Measurements from ENCODE around the gene IL23R.

The IL23R gene

DNA sequence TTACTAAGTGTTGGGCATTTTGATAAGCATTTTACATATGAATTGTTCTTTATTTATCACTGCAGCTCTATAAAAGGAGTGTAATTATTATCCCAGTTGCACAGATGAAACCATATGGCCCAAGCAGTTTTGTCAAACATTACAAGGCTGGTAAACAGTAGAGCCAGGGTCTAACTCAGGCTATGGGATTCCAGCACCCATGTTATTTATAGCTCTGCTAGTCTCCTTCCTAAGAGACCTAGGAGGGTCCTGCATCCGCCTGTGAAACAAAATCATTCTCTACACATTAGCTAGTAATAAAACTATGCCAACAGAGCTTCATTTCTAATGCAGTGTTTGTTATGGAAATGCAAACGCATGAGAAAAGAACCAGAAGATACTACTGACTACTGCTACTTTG, 58.6 kb downstream of the IL23R start:
- DNase-seq (ENCODE audit: insufficient read length) (no peak), FAIRE-seq (no peak)
- no peak for TF ChIP-seq POLR2A (IDR thresholded peaks at IDR 0.05; ENCODE audit: low read depth, low read length)
- TF ChIP-seq TAF1 (IDR thresholded peaks at IDR 0.05; ENCODE audit: borderline replicate concordance, low read depth, low read length) = no peak
- TF ChIP-seq POLR2AphosphoS5 (IDR thresholded peaks at IDR 0.05; ENCODE audit: low read depth, low read length) = no peak

DNA sequence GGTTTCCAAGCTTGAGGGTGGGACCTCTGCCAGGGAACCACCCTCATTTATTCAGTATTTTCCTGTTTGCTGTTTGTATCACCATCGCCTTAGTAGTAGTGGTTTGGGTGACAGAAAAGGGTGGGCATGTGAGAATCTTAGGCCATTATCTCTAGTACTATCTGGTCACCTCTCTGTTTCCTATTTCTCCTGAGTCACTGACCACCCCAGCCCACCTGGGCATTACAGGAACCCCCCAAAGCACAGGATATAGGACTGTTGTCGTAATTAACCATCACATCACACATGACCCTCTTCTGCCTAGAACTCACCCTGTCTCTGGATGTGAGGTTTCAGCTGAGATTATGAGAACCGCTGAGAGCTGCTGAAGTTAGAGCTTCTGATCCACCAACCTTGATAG, 60.4 kb downstream of the IL23R start:
- TF ChIP-seq POLR2AphosphoS5 (IDR thresholded peaks at IDR 0.05; ENCODE audit: low read depth, low read length) (no peak), TAF1 (IDR thresholded peaks at IDR 0.05; ENCODE audit: borderline replicate concordance, low read depth, low read length) (no peak), POLR2A (IDR thresholded peaks at IDR 0.05; ENCODE audit: low read depth, low read length) (no peak)
- FAIRE-seq (no peak), DNase-seq (ENCODE audit: insufficient read length) (no peak)

DNA sequence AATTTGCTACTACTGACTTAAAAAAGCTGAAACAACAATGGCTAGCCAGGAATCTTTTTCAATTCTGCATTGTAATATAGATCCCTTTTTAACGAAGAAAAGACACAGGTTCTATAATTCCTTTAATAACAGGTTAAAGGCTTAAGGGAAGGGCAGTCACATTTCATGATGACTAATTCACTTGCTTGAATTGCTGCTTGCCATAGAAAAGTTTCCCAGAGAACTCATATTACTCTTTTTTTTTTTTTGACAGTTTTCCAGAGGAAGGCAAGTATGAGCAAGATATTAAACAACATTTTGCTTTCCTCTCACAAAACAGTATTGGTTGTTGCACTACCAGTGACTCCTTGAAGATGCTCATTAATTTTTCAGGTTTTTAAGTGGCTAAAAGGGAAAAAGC, 60.9 kb downstream of the IL23R start:
- DNase-seq (ENCODE audit: insufficient read length) (no peak), FAIRE-seq (no peak)
- TF ChIP-seq POLR2A (IDR thresholded peaks at IDR 0.05; ENCODE audit: low read depth, low read length) (no peak), POLR2AphosphoS5 (IDR thresholded peaks at IDR 0.05; ENCODE audit: low read depth, low read length) (no peak), TAF1 (IDR thresholded peaks at IDR 0.05; ENCODE audit: borderline replicate concordance, low read depth, low read length) (no peak)

DNA sequence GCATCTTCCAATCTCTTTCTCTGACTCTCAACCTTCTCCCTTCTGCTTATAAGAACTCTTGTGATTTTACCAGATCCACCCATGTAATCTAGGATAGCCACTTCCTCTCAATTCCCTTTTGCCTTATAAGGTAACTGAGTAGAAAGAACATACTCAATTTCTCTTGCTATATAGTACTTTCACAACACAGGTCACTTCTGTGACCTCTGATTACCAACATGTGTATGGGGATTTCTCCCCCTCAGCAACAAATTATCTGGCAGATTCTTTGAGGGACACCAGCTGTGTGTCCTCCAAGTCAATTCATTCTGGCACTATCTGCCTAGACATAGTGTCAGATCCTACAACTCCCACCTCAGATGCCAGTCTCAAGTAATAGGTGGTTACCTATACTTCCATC, 62.5 kb downstream of the IL23R start:
- FAIRE-seq = no peak
- TF ChIP-seq POLR2A (IDR thresholded peaks at IDR 0.05; ENCODE audit: low read depth, low read length) = no peak
- TF ChIP-seq TAF1 (IDR thresholded peaks at IDR 0.05; ENCODE audit: borderline replicate concordance, low read depth, low read length) = no peak
- no peak for DNase-seq (ENCODE audit: insufficient read length)

DNA sequence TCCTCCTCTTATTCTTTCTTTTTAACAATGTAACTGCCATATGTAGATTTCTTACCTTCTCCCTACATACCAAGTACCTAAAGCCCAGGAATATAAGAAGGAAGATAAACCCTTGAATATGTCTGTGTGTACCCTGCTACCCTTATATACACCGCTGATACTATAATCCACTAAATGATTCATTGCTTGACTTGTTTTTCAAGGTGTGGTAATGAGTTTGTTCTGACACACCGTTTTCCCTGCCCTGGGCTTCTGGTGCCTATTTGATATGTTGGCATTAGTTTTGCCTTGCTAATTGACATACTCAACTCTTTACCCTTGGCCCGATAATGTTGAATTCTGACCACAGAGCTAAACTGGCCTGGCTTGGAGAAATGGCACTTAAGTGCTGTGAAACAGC, 64.3 kb downstream of the IL23R start:
- TF ChIP-seq TAF1 (IDR thresholded peaks at IDR 0.05; ENCODE audit: borderline replicate concordance, low read depth, low read length) (no peak), POLR2A (IDR thresholded peaks at IDR 0.05; ENCODE audit: low read depth, low read length) (no peak), POLR2AphosphoS5 (IDR thresholded peaks at IDR 0.05; ENCODE audit: low read depth, low read length) (no peak)
- DNase-seq (ENCODE audit: insufficient read length) (no peak), FAIRE-seq (no peak)

DNA sequence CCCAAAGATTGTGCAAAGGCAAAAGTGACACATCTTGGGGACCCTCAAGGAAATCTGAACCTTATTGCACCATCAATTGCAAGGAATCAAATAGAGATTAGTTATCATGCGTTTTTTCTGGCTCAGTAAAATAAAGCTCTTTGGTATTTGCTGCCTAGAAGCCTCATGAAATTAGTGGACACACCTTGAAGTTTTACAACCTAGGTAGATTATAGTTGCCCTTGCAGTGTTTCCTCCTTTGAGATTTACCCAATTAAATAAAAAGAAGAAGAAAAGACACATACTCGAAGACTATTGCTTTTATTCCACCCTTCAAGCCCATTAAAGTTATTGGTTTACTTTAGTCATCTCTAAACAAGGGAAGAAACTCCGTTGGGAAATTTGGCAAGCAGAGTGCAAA, 70.0 kb downstream of the IL23R start:
- TF ChIP-seq POLR2A (IDR thresholded peaks at IDR 0.05; ENCODE audit: low read depth, low read length) (no peak), POLR2AphosphoS5 (IDR thresholded peaks at IDR 0.05; ENCODE audit: low read depth, low read length) (no peak), TAF1 (IDR thresholded peaks at IDR 0.05; ENCODE audit: borderline replicate concordance, low read depth, low read length) (no peak)
- DNase-seq (ENCODE audit: insufficient read length) (no peak), FAIRE-seq (no peak)

DNA sequence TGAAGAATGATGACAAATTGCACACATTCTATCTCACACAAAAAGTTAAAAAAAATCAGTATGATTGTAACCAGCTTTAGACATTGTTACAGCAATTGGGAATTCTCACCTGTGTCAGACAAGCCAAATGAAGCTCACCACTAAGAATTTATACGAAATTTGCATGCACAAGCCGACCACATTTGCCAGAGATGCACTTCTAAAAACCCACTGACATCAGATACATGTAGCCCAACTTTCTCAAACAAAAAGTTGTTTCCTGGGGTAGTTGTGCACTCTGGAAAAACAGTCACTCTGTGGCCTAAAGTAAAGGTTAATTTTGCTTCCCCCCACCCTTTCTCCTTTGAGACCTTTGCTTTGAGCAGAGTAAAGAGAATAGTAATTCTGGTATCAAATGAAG, 73.5 kb downstream of the IL23R start:
- DNase-seq (ENCODE audit: insufficient read length) (no peak), FAIRE-seq (no peak)
- TF ChIP-seq POLR2A (IDR thresholded peaks at IDR 0.05; ENCODE audit: low read depth, low read length) (no peak), TAF1 (IDR thresholded peaks at IDR 0.05; ENCODE audit: borderline replicate concordance, low read depth, low read length) (no peak)

DNA sequence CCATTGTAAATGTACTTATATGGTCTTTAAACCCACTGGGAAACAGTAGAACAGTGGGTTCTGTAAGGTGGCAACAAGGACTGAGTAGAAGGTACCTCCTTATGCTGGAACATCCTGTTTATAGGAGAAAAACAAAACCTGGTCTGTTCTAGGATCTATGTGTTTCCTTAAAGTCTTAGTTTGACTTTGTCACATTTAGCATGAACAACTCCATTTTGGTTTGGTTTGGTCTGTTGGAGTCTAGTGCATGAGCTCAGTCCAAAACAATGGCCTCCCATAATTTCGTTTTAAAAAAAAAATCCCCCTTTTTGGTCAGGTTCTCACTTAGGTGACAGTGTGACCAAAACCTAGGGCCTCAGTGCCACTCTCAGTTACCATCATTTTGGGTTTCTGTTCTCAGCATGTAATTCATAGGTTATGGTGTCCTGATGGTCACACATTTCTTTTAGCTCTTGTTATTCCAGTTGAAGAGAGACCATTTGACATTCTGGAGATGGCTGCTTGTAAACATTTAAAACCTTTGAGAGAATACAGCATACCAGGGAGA, 75.0 kb downstream of the IL23R start:
- peak; percentile 81 for FAIRE-seq
- DNase-seq (ENCODE audit: insufficient read length) = no peak
- TF ChIP-seq POLR2A (IDR thresholded peaks at IDR 0.05; ENCODE audit: low read depth, low read length) = no peak
- no peak for TF ChIP-seq POLR2AphosphoS5 (IDR thresholded peaks at IDR 0.05; ENCODE audit: low read depth, low read length)
- TF ChIP-seq TAF1 (IDR thresholded peaks at IDR 0.05; ENCODE audit: borderline replicate concordance, low read depth, low read length) = no peak

DNA sequence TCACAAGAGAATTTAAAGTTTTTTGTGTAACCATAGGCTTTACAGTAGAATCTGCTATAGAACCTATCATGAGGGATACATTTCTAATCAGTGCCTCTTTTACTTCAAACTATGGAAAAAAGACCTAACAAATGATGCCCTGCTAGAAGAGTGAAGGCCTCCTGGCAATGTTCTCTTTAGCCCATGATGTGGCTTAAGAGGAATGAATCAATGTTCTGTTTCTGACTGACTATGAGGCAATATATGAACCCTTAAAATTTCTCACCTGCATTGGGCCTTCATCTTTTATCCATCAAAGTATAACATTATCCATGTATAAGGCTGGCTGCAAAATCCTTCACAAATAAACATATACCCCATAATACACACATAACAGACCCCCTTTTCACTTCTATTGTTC, 75.8 kb downstream of the IL23R start:
- TF ChIP-seq POLR2AphosphoS5 (IDR thresholded peaks at IDR 0.05; ENCODE audit: low read depth, low read length) = no peak
- no peak for TF ChIP-seq TAF1 (IDR thresholded peaks at IDR 0.05; ENCODE audit: borderline replicate concordance, low read depth, low read length)
- no peak for TF ChIP-seq POLR2A (IDR thresholded peaks at IDR 0.05; ENCODE audit: low read depth, low read length)
- FAIRE-seq = no peak
- DNase-seq (ENCODE audit: insufficient read length) = no peak

DNA sequence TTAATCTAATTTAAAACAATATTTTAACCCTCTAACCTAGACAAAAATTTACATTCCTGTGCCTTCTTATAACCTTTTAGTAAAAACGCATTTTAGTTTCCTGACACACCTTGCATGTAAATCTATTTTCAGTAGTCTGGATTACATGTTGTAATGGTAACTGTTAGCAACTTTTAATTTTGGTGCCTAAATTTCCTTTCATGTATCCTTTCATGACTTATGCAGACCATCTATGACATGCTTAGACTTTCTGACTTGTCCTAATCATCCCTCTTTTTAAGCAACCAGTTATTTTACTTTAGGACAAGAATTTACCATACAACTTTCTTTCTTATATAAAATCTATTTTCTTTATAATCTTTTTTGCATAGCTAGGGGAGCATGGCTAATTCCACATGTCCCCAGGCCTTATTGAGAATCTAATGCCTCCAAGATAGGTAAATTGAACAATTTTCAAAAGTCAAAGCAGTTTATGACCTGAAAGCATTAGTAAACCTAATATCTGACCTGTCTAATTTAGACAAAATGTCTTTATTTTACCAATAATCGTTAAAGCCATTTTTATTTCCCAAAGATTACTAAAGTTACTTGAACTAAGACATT, 83.9 kb downstream of the IL23R start:
- no peak for TF ChIP-seq POLR2AphosphoS5 (IDR thresholded peaks at IDR 0.05; ENCODE audit: low read depth, low read length)
- TF ChIP-seq POLR2A (IDR thresholded peaks at IDR 0.05; ENCODE audit: low read depth, low read length) = no peak
- no peak for TF ChIP-seq TAF1 (IDR thresholded peaks at IDR 0.05; ENCODE audit: borderline replicate concordance, low read depth, low read length)
- FAIRE-seq (no peak), DNase-seq (ENCODE audit: insufficient read length) (no peak)

DNA sequence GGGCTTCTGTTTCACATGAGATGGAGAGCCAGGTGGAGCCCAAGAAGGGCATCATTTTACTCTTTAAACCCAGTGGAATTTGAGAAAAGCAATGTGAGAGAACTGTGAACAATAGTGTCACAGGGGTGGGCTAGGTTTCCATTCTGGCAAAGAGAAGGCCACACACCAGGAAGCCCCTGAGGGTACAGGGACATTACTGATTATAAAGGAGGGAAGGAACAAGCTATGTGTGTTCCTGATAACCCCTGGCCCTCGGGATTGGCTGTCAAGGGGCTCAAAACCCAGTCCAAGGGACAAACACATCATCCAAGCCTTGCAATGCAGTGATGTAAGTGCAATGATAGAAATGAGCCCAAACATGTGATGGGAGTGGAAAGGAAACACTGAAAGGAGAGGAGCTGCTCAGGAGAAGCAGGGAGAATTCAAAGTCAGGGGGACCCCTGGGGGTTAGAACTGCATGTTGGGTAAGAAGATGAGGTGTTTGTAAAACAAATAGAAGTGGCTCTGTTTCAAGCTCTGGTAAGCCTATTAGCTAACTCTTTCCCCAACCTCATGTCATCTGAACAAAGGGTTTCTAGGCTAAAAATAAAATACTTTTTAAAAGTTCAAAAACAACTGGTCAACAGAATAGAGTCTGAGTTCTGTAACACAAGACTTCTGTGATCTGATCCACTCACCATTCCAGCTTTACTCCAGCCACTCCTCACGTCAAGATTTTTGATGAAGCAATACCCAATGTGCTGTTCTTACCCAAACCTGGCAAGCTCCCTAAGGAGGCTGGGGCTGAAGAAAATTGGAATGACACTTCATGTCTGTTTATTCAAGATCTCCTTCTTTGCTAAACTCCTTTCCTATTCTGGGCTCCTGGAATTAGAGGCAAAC, 90.3 kb downstream of the IL23R start:
- no peak for DNase-seq (ENCODE audit: insufficient read length)
- no peak for FAIRE-seq
- TF ChIP-seq POLR2AphosphoS5 (IDR thresholded peaks at IDR 0.05; ENCODE audit: low read depth, low read length) (no peak), TAF1 (IDR thresholded peaks at IDR 0.05; ENCODE audit: borderline replicate concordance, low read depth, low read length) (no peak), POLR2A (IDR thresholded peaks at IDR 0.05; ENCODE audit: low read depth, low read length) (no peak)

DNA sequence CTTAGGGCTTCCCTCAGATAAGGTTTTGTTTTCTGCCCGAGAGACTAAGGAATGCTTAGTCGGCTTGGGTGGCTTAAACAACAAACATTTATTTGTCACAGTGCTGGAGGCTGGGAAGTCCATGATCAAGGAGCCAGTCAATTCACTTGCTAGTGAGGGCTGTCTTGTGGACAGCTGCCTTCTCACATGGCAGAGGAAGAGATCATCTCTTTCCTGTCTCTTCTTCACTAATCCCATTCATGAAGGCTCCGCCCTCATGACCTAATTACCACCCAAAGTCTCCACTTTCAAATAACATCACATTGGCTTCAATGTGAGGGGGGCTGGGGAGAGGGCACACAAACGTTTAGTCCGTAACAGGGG, 90.9 kb downstream of the IL23R start:
- DNase-seq (ENCODE audit: insufficient read length) (no peak), FAIRE-seq (no peak)
- TF ChIP-seq POLR2A (IDR thresholded peaks at IDR 0.05; ENCODE audit: low read depth, low read length) = no peak
